ENCODE results near the gene DELE1.

GRCh38 chr5:141954194-141954593, 30.5 kb downstream of the DELE1 start:
- TF ChIP-seq POLR2A (IDR thresholded peaks at IDR 0.05) (no peak), CTCF (IDR thresholded peaks at IDR 0.05) (no peak), POLR2AphosphoS5 (IDR thresholded peaks at IDR 0.05) (no peak)

All from prostate gland (tissue), 2 donors.